Stimulated activated CD4-positive, alpha-beta T cell treated with anti-CD3 and anti-CD28 coated beads, Interleukin-1b, Interleukin-23, amount 100 ng/mL, for 48 hours (primary cell): ENCODE results near the gene TSKS.

ENCODE experiments used
- DNase-seq: peaks from one replicate; pipeline ENCODE4 v3.0.0-alpha.2; 2020

TSKS gene

DNA sequence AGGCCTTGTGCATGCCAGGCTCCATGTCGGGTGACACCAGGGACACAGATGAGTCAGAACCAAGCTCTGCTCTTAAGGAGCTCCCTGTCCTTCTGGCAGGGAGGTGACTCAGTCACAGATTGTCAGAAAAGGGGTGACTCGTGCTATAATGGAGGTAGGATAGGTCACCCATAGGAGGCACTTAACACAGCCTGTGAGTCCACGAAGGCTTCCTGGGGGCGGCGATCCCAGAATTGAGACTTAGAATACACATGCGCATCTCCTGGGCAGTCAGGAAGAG lies 30.4 kb upstream of the TSKS start:
- DNase-seq = peak; percentile 59

DNA sequence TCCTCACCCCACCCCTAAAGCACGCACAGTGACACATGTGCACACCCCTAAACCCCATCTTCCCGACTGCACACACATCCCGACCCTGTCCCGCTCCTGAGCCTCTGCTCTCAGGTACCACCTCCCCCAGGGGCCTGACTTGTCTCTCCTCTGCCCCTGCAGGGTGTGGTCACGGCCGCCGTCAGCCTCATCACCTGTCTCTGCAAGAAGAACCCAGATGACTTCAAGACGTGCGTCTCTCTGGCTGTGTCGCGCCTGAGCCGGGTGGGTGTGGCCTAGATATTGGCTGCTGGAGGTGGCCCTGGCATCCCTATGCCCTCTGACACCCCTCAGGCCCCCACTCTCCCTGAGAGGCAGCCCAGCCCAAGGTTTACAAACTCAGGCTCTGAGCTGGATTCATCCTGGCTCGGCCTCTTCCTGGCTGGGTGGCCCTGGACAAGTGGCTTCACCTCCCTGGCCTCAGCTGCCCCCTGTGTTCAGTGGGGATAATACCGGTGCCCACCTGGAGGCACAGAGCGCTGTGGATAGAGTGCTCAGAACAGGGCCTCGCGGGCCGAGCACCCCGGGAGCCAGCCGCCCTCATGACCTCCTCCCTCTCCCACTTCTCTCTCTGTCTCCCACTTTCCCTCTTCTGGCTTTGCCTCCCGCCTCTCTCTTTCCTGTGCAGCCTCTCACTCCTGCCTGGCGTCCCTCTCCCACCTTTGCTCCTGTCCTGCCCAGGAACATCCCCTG lies 29.9 kb upstream of the TSKS start:
- no peak for DNase-seq

- DNase-seq = no peak
These were observed 28.8 kb upstream of the TSKS start for GRCh38 chr19:49791776-49792445.

DNA sequence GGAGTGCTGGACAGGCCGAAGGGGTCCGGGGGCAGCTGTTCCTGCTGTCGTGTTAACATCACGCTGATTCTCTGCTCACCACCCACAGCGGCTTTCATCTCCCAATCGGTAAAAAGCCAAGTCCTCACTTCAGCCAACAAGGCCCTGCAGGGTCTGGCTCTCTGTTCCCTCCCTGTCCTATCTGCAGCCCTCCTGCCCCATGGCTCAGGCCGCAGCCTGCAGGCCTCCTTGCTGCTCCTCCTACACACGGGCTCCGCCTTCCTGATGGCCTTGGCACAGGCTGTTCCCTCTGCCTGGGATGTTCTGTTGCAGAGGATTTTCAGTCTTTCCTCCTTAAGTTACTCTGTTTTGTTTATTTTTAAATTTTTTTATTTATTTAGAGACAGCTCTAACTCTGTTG lies 27.8 kb upstream of the TSKS start:
- DNase-seq = no peak

DNA sequence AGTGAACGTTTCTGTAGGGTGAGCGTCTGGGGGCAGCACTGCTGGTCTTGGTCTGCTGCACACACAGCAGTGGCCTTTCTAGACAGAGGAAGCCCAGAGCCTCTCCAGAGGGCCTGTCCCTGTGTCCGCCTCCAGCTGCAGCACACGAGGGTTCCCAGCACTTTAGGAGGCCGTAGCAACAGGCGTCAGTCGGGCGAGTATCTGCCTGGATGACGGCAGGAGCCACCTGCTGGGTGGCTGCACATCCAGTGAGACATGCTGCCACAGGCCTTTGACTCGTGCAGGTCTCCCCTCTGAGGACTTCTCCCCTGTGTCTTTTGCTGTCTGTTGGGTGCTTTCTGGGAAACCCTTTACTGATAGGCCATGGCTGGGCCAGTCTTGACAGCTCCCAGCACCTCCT lies 25.8 kb upstream of the TSKS start:
- DNase-seq = no peak

- no peak for DNase-seq
These were observed 24.6 kb upstream of the TSKS start for GRCh38 chr19:49787746-49788145.

GRCh38 chr19:49786376-49786820 lies 23.3 kb upstream of the TSKS start:
- DNase-seq = no peak

DNA sequence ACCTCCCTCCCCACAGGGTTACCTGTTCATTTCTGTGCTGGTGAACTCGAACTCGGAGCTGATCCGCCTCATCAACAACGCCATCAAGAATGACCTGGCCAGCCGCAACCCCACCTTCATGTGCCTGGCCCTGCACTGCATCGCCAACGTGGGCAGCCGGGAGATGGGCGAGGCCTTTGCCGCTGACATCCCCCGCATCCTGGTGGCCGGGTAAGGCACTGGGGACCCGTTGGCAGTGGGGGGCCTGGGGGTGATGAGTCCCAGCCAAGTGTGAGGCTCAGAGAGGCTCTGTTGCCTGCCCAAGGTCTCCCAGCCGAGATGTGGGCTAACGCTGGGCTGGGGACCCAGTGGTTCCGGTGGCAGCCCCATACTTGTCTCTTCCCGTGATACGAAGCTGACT lies 19.4 kb upstream of the TSKS start:
- no peak for DNase-seq

DNA sequence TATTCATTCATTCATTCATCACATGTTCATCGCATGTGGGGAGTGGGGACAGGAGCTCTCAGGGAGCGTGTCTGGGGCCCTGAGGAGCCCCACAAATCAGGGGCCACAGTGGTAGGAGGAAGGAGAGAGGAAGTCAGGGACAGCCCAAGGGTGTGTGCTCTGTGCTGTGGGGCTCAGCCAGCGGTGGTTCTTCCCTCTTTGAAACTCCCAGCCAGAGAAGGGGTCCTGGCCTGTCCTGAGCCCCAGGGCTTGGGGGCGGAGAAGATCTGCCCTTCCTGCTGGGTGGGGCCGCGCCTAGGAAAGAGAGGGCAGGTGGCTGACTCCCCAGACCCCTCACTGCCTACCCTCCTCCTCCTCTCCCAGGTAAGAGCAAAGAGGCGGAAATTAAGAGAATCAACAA lies 18.3 kb upstream of the TSKS start:
- no peak for DNase-seq

GRCh38 chr19:49780861-49781260 lies 17.8 kb upstream of the TSKS start:
- DNase-seq = no peak

GRCh38 chr19:49779731-49780555 lies 16.8 kb upstream of the TSKS start:
- no peak for DNase-seq

GRCh38 chr19:49776371-49776764 lies 13.3 kb upstream of the TSKS start:
- DNase-seq = no peak

GRCh38 chr19:49775742-49776370 lies 12.8 kb upstream of the TSKS start:
- DNase-seq = no peak

DNA sequence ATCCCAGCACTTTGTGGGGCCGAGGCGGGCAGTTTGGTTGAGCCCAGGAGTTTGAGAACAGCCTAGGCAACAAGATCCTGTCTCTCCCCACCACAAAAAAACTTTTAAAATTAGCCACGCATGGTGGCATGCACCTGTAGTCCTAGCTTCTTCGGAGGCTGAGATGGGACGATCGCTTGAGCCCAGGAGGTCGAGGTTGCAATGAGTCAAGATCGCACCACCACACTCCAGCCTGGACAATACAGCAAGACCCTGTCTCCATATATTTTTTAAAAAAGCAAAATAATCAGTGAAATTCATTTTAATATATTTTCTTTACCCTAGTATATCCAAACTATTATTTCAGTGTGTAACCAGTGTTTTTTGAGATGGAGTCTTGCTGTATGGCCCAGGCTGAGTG lies 11.9 kb upstream of the TSKS start:
- DNase-seq = no peak

DNA sequence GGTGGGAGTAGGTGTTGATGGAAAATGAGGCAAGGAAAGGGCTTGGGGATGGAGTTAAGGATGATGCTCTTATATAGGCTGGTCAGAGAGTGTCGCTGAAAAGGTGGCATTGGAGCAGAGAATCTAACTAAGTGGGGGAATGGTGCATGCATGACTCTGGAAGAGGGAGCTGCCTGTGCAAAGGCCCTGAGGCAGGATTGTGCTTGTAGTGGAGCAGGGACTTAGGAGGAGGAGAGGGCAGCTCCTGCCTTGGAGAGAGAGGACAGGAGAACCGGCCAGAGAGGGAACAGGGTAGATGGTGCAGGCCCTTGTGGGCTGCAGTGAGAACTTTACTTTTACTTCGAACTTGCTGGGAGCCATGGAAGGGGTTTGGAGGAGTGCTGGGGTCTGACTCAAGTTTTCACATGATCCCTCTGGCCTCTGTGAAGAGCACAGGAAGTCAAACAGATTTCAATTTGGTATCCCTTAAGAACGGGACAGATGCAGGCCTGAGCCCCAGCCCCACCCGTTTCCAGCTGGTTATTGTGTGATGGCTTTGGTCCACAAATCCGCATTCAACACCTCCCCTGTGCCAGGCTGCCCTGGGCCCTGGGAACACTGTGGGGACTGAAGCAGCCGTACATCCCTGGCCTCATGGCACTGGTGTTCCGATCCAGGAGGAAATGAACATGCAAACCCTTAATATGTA lies 10.7 kb upstream of the TSKS start:
- DNase-seq = no peak

GRCh38 chr19:49772850-49773432 lies 9.8 kb upstream of the TSKS start:
- no peak for DNase-seq

GRCh38 chr19:49771674-49772139 lies 8.6 kb upstream of the TSKS start:
- DNase-seq = no peak

GRCh38 chr19:49770529-49770928 lies 7.4 kb upstream of the TSKS start:
- DNase-seq = no peak

DNA sequence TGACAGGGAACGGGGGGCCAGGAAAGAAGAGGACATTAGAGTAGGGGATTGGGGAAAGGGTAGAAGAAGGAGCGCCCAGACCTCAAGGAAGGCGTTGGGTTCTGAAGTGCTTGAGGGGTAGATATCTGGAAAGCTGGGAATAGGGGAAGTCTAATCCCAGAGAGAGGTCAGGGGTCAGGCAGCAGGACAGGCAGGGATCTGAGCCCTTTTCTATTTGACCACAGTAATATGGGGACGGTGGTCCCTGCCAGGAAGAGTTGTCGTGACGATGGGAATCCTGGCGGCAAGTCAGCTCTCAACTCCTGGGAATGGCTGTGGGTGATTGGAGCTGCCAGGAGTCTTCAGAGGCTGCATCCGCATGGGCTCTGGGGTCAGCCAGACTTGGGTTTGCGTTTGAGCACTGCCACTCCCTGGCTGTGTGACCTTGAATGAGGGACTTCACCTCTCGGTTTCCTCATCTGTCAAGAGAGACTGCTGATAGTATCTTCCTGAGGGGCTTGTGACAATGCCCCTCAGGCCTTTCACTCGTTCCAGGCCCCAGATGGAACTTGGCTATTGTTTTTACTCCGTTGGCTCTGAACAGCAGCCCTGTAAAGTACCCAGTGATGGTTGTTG lies 5.0 kb upstream of the TSKS start:
- no peak for DNase-seq

DNA sequence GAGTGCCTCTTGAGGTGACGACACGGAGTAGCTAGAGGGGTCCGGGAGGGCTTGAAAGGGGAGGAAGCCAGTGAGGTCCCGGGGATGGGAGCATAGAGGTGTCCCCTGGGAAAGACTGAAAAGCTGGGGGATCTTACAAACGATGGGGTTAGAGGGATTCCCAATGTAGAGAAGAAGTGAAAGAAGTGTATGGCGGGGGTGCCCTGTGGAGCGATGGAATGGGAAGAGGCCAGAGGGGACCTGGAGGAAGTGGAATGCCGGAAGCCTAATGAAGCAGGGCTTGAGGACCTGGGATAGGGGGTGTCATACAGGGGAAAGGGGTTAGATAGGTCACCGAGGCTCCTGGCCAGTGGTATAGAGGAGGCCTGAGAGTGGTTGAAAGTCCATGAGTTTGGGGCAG lies 4.3 kb upstream of the TSKS start:
- no peak for DNase-seq

DNA sequence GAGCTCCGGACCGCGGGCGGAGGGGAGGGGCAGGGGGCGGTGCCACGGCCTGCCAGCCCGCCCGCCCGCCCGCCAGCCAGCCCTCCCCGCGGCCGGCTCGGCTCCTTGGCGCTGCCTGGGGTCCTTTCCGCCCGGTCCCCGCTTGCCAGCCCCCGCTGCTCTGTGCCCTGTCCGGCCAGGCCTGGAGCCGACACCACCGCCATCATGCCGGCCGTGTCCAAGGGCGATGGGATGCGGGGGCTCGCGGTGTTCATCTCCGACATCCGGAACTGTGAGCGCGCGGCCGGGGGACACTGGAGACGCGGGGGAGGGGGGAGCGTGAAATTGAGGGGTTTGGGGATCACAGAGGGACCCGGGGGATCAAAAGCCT lies 3.8 kb upstream of the TSKS start, which contains the start of gene AP2A1:
Gene AP2A1, plus strand, starts transcription at position 72 of the 370 bp plus-strand sequence. Its CDS starts 133 bp downstream, at position 205.
- DNase-seq = no peak
